Measurements from ENCODE around the gene PRLR.

- TF ChIP-seq ZFP30 (CRISPR knock-in tag; IDR thresholded peaks at IDR 0.05): no peak
- TF ChIP-seq, protein P1, sequence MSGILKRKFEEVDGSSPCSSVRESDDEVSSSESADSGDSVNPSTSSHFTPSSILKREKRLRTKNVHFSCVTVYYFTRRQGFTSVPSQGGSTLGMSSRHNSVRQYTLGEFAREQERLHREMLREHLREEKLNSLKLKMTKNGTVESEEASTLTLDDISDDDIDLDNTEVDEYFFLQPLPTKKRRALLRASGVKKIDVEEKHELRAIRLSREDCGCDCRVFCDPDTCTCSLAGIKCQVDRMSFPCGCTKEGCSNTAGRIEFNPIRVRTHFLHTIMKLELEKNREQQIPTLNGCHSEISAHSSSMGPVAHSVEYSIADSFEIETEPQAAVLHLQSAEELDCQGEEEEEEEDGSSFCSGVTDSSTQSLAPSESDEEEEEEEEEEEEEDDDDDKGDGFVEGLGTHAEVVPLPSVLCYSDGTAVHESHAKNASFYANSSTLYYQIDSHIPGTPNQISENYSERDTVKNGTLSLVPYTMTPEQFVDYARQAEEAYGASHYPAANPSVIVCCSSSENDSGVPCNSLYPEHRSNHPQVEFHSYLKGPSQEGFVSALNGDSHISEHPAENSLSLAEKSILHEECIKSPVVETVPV (CRISPR knock-in tag; IDR thresholded peaks at IDR 0.05): no peak
- no peak for TF ChIP-seq BACH2 (CRISPR knock-in tag; IDR thresholded peaks at IDR 0.05; ENCODE audit: borderline replicate concordance)
- no peak for TF ChIP-seq PATZ1 (CRISPR knock-in tag; IDR thresholded peaks at IDR 0.05; ENCODE audit: borderline replicate concordance)
These were observed 24.7 kb downstream of the PRLR start for GRCh38 chr5:35205606-35206005.

All from SK-N-SH treated with all-trans-retinoic acid at 6 μM for 48 hours (cell line).